Stimulated activated CD8-positive, alpha-beta memory T cell treated with anti-CD3 and anti-CD28 coated beads, Interleukin-7, amount 100 ng/mL, for 4 hours (primary cell): ENCODE data around the gene EN1.

Source experiments
- DNase-seq, 2 donors: peaks; one replicate each; pipeline ENCODE4 v3.0.0-alpha.2; 2020; ENCODE audit warnings: low read depth in 2 of 2

The EN1 gene

DNA sequence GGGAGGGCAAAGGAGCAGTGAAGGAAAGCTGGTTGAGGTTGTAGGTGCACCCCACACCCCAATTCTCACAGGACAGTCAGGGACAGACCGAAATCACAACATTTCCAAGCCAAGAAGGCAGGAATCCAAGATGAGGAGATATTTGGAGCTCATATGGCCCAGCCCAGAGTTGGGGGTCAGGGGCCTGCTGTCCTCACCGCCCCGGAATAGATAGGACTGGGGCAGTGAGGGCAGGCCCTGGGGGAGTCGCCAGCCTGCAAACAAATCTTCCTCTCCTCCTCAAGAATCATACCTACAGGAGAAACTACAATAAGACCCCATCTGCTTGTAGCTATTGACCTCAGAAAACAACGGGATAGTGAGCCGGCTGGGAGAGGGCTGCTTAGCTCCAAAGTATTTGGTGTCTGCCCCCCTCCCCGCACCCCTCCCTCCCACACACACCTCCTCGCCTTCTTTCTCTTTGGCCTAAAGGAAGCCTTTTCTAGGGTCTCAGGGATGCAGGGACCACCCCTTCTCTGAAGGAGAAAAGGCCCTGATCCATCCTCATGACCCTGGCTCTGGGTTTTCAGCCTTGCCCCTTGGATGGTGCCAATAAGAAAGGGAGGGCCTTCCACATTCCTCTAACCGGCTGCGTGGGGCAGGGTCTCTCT is 3.8 kb downstream of the EN1 start:
- no peak for DNase-seq

GRCh38 chr2:118842661-118843482 is 4.6 kb downstream of the EN1 start:
- DNase-seq = no peak

- no peak for DNase-seq
Measured at GRCh38 chr2:118841828-118842461, 5.5 kb downstream of the EN1 start.

DNA sequence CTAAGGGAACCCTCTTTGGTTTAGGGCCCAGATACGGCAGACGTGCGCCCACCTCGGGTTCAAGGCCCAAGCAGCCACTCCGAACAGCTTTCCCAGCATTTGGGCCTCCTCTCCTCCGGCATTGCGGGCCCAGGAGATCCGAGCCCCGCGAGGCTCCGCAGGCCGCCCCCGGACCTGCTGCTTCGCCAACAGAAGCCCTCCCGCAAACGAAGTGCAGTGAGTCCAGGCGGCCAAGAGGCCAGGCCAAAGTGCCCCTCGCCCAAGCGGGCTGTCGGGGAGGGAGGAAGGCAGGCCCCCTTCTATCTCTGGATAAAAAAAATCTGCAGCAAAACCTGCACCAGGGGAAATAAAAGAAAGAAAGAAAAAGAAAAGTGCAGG is 6.0 kb downstream of the EN1 start:
- no peak for DNase-seq

DNA sequence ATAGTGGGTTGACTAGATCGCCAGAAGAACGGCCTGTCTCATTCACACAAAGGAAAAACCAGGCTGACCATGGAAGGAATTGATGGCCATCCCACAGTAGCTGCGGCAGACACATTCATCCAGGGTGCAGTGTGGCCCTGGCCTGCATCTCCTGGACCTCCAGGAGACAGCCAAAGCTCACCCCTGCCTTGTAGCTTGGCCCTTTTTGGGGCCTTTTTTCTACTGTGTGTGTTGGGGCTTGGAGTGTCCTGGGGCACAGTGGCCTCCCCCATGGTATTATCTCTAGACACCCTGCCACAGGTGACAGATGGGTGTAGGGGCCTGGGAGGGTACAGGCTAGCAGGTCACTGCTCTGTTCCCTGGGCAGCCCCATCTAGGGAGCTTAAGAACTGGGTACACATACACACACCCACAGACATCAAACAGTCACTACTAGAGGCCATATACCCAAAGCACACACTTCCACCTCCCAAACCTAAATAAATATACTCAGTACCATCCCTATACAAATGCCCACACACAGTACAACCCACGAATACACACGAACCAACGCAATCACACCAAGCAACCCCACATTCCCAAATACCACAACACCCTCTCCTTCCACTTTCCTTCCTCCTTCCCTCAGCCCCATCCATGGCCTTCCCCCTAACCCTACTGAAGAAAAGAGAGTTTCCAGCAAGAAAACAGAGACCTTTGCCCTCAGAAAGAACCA is 8.6 kb downstream of the EN1 start:
- no peak for DNase-seq

- no peak for DNase-seq
Measured at GRCh38 chr2:118837621-118838020, 9.8 kb downstream of the EN1 start.

- no peak for DNase-seq
Measured at GRCh38 chr2:118837067-118837466, 10.4 kb downstream of the EN1 start.

DNA sequence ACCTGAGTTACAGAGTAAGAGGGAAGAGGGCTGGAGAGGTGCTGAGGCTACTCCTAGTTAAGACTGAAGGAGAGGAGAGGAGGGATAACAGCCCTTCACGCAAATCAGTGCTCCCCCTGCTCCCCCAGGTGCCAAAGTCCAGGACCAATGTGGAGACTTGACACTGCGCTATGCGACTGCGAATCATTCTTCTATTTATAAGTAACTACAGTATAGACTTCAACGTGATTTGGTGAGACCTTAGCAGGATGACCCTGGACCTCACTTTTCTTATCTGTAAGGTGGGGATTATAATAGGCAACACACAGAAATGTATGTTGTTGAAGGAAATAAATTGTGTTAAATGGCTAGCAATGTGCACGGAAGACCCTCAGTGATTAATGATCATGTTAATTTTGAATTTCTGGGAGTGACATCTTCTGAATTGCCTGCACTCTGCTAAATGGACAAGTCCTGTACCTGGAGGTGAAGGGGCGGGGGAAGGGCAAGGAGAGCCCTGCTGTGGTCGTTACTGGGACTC is 11.0 kb downstream of the EN1 start:
- DNase-seq = no peak

DNA sequence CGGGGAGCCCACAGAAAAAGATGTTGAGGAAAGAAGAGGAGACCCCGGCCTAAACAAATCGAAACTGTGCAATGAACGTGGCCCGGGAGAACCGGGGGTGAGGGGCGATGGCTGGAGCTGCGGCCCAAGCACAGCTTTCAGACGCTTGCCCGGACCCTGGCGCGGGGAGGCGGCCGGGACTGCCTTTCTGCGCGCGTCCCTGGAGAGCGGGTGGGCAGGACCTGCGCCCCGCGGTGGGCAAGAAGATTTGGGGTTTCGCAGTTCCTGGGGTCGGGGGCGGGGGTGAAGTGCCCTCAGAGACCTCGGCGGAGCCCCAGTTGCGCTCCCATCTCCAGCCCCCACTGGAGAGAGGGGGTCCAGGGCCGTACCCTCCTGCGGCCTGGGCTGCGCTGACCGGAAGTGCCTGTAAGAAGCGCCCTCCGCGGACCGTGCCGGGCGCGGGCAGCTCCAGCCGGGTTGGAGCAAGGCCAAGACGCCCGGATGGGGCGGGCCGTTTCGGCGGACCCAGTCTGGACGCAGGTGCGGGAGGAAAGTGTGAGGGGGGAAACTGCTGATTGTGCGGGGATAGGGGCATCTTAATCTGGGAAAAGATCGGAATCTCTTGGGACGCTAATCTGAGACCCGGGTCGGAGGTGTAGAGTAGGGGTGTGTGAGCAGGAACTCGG is 11.6 kb downstream of the EN1 start:
- no peak for DNase-seq

DNA sequence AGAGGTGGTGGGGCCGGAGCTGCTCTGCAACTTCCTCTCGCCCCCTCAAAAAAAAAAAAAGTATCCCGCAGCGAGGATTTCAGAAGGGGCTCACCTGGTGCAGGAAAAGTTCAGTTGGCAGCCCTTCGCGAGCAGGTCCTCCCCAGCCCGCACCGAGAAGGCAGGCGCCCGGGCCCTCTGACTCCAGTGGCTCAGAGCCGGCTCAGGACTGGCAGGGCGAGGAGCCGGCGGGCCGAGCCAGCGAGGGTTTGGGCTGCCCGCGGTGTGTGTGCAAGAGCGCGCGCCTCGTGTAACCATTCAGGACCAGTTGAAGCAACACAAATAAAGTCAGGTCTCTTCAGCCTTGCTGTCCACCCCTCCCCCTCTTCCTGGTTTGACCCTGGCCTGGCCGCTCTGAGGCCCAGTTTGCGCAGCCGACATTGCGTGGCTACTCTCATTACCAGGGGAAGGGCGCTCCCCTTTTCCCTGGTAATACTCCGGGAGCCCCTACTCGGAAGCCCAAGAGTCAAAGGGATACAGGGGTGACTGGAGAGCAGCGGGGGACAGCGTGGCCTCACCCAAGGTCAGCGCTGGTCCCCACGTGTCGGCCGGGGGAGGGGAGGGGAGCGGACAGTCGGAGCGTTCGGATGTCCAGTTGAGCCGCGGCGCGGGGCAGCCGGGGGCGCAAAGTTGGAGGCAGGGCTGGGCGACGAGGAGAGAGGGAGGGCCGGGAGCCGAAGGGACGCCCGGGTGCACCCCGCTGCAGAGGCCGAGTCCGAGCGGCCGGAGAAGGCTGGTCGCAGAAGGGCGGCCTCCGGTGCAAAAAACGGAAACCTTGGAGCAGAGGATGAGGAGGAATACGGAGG is 12.3 kb downstream of the EN1 start:
- DNase-seq = no peak

DNA sequence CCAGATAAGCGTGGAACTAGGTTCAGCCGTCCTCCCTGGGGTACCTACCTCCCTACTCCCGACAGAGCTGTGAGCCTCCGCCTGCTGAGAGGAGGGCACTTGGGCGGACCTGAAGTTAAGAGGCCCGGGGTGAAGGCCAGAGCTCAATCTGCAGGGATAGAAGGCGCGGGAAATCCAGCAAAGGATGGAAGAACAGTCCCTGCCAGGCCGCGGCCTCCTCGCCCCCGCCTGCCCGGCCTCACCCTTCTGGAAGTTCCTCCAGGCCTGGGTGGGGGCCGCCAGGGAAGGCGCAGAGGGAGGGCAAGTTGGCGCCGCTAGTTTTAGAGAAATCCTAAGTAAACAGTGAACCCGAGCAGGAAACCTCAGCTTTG is 13.0 kb downstream of the EN1 start:
- no peak for DNase-seq

- no peak for DNase-seq
Measured at GRCh38 chr2:118833716-118834439, 13.6 kb downstream of the EN1 start.

DNA sequence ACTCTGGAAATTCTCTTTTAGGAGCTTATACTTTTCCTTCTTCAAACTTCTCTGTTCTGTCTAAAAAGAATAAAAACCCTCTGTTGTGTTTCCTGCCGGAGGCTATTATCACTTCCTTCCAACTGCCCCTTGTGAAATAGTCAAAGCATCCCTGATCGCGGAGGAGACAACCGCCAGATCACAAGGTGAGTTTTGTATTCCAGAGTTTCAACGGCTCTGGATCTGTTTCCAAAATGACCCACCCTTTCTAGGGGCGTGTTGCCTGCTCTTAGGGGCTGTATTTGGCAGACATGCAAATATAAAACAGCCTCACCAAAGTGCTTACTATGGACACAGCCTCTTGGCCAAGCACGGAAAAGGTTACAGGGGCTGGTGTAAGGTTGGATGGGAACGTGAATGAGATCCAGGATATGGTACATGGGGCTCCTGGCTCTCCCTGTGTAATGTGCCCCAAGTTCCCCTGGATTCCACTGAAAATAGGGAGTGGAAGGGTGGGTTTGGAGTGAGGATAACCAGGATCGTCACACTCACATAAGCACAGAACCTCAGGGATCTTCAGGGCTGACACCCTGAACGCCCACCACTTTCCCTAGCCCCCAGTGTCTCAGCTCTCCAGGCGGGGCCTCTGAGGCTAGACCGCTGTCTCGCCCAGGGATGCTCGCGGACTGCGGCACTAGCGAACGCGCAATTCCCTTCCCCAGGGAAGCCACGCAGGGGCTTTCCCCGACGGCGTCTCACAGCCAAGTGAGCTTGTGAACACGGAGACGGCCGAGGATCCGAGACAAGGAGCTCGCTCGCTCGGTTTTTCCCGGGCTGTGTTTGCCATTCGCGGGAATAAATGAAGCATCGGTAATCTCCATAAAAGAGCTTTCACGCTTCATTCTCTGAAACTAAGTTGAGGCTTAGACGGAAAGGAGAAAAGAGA is 14.4 kb downstream of the EN1 start:
- DNase-seq = no peak

DNA sequence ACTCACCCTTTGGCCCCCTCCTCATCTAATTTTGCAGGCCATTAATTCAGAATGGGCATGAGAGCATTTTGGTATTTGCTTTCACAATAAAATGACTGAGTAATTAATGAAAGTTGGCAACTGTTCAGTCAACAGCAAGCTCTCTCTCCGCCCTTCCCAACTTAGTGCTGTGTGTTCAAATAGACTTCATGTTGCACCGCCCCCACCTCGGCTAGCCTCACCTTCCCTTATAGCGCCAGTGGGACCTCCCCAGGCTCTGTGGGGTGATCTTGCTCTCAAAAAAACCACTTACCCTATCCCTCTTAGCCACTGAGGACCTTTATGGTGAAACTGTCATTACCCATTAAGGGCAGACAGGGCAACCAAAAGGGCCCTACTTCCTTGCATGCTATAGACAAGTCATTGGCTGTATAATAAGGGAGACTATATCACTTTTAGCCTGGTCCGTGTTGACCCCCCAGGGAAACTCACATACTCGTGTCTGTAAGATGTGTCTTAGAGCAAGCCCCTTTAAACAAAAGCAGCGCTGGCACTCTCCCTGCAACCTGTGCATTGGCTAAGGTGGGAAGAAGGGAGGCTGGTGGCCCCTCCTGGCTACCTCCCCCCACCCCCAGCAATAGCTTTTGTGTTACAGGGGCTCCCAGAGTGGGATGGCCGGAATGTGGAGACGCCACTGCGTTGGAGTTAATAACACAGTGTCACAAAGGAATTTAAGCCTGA is 15.2 kb downstream of the EN1 start:
- no peak for DNase-seq

DNA sequence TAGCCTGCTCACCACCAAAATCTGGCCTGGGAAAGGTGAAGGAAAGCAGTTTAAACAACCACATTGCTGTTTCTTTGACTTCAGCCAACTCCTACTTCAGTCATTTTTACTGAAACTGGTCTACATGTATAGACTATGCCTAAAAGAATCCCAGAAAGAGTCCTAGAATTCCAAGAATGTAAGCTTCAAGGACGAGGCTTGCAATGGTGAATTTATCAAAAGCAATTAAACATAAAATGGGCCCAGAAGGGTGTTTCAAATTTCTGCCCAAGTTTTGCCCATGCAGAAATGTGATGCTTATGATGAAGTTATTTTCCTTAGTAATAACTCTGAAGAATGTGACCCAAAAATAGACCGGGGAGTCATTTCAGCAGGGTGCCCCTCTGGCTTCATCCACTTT is 16.6 kb downstream of the EN1 start:
- no peak for DNase-seq

DNA sequence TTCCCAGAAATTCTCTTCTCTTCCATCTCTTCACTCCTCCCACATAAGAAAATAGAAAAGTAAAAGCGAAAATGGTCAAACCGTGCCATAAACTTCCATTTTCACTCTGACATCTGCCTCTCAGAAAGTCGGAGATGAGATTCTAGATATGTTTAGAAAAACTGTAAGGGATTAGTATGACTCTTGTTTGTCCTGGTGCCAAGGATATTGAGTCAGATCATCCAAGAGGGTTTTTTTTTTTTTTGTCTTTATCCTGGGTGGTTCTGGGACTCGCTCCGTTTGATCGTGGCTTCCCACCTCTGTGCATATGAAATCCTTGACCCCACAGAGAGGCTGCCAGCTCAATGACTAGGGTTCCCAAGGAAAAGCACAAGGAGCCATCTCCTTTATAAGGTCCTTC is 17.3 kb downstream of the EN1 start:
- DNase-seq = no peak

- DNase-seq = no peak
Measured at GRCh38 chr2:118826093-118826492, 21.4 kb downstream of the EN1 start.

- no peak for DNase-seq
Measured at GRCh38 chr2:118823633-118824032, 23.8 kb downstream of the EN1 start.
